Measurements from ENCODE around the gene GET3.

GRCh38 chr19:12757544-12758274 is 20.4 kb downstream of the GET3 start:
- TF ChIP-seq FOXM1 (IDR thresholded peaks at IDR 0.05; ENCODE audit: borderline replicate concordance, low read depth) (no peak), YY1 (IDR thresholded peaks at IDR 0.05; ENCODE audit: low read depth) (no peak), MAX (IDR thresholded peaks at IDR 0.05) (0 out of 2 replicates have a peak, but pooled peaks have one; percentile 19), USF1 (IDR thresholded peaks at IDR 0.05) (no peak), CREB1 (IDR thresholded peaks at IDR 0.05; ENCODE audit: low read depth) (no peak), CEBPB (IDR thresholded peaks at IDR 0.05) (no peak), TCF12 (IDR thresholded peaks at IDR 0.05; ENCODE audit: low read depth) (no peak; the same call in 1 of the 2 replicates), NFIC (IDR thresholded peaks at IDR 0.05) (no peak), EGR1 (IDR thresholded peaks at IDR 0.05) (no peak), TAF1 (IDR thresholded peaks at IDR 0.05; ENCODE audit: low read depth) (no peak; the same call in 1 of the 2 replicates), RAD21 (IDR thresholded peaks at IDR 0.05; ENCODE audit: low read depth) (peak; percentile 51; the same call in 1 of the 2 replicates), EP300 (IDR thresholded peaks at IDR 0.05; ENCODE audit: borderline replicate concordance) (no peak), TEAD4 (IDR thresholded peaks at IDR 0.05) (no peak; the same call in none of the 2 replicates), REST (IDR thresholded peaks at IDR 0.05; ENCODE audit: low read depth) (no peak)
